Right lobe of liver (tissue), 6 donors: ENCODE data around the gene SORL1-AS1.

Source experiments
- ATAC-seq, 4 donors: fragments of 200-7000 bp; cut with Tn5 transposase; one replicate each; pipeline ENCODE4 v1.9.1; 2020; ENCODE audit warnings: mild to moderate bottlenecking in 4 of 4, moderate library complexity in 4 of 4
- DNase-seq, 3 donors: peaks; one replicate each; pipeline ENCODE4 v3.0.0-alpha.2; 2020
- H3K27ac ChIP-seq, 3 donors: fragments of 200-600 bp; one replicate each; pipeline ENCODE4 v1.8.0; 2022
- H3K27me3 ChIP-seq, 2 donors: fragments of 200-600 bp; one replicate each; pipeline ENCODE4 v1.8.0; 2022
- H3K36me3 ChIP-seq, 4 donors: fragments of 200-600 bp; sonication (generic) in 1 of 4; one replicate each; pipeline versions ENCODE4 v1.5.1 to v1.8.0; 2017 to 2022; ENCODE audit warnings: control low read depth in 1 of 4
- H3K4me1 ChIP-seq, 4 donors: fragments of 200-600 bp; sonication (generic) in 1 of 4; one replicate each; pipeline versions ENCODE4 v1.5.1 to v1.8.0; 2017 to 2022; ENCODE audit warnings: control low read depth in 1 of 4
- H3K4me3 ChIP-seq, 3 donors: fragments of 200-600 bp; one replicate each; pipeline ENCODE4 v1.8.0; 2022
- H3K9me3 ChIP-seq, 4 donors: fragments of 200-600 bp; sonication (generic) in 1 of 4; one replicate each; pipeline versions ENCODE4 v1.5.1 to v1.8.0; 2017 to 2022; ENCODE audit warnings: control low read depth in 1 of 4
- POLR2A ChIP-seq: fragments of 450-650 bp; IDR thresholded peaks from one replicate; pipeline ENCODE4 v1.6.1; 2017; ENCODE audit warnings: antibody characterized with exemption, mild to moderate bottlenecking
- WGBS: methylation state at CpG from one replicate; pipeline ENCODE4 v1.1.6; 2018; ENCODE audit warnings: low coverage, low lambda C conversion rate; ENCODE audit not compliant: insufficient coverage; ENCODE audit errors: missing lambda C conversion rate; 5-methylcytosine and 5-hydroxymethylcytosine counted together
- intact Hi-C, 2 donors: fragments of 100-400 bp; cut with DNase I; formaldehyde crosslinking; loops; one replicate each; pipeline versions ENCODE4 v1.11.2 to v1.14.1; 2022
- TF ChIP-seq, protein P1 (sequence below), 4 donors: fragments of 200-600 bp in 3 of 4; fragments of 450-650 bp in 1 of 4; IDR thresholded peaks; one replicate each; pipeline versions ENCODE4 v1.5.1 to v1.8.0; 2016 to 2022; ENCODE audit warnings: antibody characterized with exemption in 4 of 4, mild to moderate bottlenecking in 2 of 4
- donor health status: DM: no; HTN: yes; CAD: no.
- donor health status: DM: no; HTN: no; CAD: no.
- donor health status: DM: no; HTN: no; CAD: no.
- donor health status: DM: no; HTN: yes; CAD: no.
- donor health status: DM: no; HTN: yes; CAD: no.

Gene SORL1-AS1

GRCh38 chr11:121473064-121473777 lies 20.5 kb upstream of the SORL1-AS1 start:
- no peaks in the 10 kb centered on the region for H3K27me3 ChIP-seq
- no peaks in the 10 kb centered on the region for H3K9me3 ChIP-seq
- 23% methylated on average over 3 of the region's 8 CpGs for WGBS
- H3K4me3 ChIP-seq: no peak overlapping the region
- peaks cover 0 to 52% (median 18%) of the 10 kb centered on the region in 4 donors for H3K4me1 ChIP-seq
- TF ChIP-seq POLR2A: no peak
- TF ChIP-seq, protein P1, sequence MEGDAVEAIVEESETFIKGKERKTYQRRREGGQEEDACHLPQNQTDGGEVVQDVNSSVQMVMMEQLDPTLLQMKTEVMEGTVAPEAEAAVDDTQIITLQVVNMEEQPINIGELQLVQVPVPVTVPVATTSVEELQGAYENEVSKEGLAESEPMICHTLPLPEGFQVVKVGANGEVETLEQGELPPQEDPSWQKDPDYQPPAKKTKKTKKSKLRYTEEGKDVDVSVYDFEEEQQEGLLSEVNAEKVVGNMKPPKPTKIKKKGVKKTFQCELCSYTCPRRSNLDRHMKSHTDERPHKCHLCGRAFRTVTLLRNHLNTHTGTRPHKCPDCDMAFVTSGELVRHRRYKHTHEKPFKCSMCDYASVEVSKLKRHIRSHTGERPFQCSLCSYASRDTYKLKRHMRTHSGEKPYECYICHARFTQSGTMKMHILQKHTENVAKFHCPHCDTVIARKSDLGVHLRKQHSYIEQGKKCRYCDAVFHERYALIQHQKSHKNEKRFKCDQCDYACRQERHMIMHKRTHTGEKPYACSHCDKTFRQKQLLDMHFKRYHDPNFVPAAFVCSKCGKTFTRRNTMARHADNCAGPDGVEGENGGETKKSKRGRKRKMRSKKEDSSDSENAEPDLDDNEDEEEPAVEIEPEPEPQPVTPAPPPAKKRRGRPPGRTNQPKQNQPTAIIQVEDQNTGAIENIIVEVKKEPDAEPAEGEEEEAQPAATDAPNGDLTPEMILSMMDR (IDR thresholded peaks at IDR 0.05): no peak
- DNase-seq: peak in 1 of 3 donors; percentile 48
- intact Hi-C loops: no loop called here
- peaks cover 0 to 4% (median under 1%) of the 10 kb centered on the region in 4 donors for H3K36me3 ChIP-seq
- ATAC-seq: peak in 1 of 4 donors; percentile 54
- peak overlapping the region in 1 of 3 donors; percentile 92 for H3K27ac ChIP-seq

DNA sequence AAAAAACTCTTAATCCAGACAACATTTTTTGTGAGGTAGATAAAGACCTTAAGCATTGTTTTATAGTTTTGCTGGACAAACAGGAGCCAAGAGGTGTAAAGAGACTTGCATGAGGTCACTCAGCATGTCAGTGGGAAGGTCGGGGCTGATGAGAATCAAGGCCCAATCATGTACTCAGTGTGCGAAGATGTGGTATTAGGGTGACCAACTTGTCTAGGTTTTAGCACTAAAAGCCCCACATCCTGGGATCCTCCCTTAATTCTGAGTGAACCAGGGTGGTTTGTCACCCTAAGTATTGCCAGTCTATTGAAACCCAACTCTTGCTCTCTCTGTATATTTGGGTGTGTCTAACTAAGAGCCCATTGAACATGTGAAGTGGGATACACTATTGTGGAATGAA lies 19.5 kb upstream of the SORL1-AS1 start:
- DNase-seq: no peak
- ATAC-seq: no peak
- Histone ChIP-seq H3K27ac (peak overlapping the region; percentile 32 to 94 (median 92)), H3K4me1 (peaks cover 0 to 60% (median 21%) of the 10 kb centered on the region in 4 donors), H3K9me3 (no peaks in the 10 kb centered on the region), H3K4me3 (no peak overlapping the region), H3K36me3 (peaks cover 0 to 4% (median under 1%) of the 10 kb centered on the region in 4 donors), H3K27me3 (no peaks in the 10 kb centered on the region)
- WGBS: 73% methylated on average over 2 of the region's 2 CpGs
- no peak for TF ChIP-seq POLR2A
- TF ChIP-seq, protein P1 (IDR thresholded peaks at IDR 0.05): no peak
- intact Hi-C loops: no loop called here

DNA sequence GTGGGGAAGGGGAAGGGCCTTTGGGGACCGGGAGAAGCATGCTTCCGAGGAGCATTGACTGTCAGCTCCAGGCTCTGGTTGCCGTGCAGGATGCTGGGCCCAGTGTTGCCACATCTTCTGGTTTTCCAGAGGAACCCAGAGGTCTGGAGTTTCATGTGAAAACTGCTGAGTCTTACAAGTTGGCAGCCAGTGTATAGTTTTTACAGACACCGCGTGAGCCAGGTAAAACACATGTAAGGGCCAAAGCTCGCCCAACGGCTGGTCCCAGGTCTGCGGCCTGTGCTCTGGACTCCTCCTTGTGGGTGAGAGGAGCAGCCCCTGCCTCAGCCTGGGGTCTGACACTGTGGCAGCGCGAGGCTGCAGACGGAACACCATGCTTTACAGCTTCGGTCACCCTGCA lies 18.4 kb upstream of the SORL1-AS1 start:
- 44% methylated on average over 7 of the region's 12 CpGs for WGBS
- Histone ChIP-seq H3K9me3 (no peaks in the 10 kb centered on the region), H3K27ac (peak overlapping the region; percentile 37 to 94 (median 92)), H3K4me3 (no peak overlapping the region), H3K4me1 (peaks cover 3 to 69% (median 26%) of the 10 kb centered on the region in 4 donors), H3K36me3 (peaks cover 0 to 4% (median under 1%) of the 10 kb centered on the region in 4 donors), H3K27me3 (no peaks in the 10 kb centered on the region)
- TF ChIP-seq POLR2A: peak; percentile 40
- TF ChIP-seq, protein P1 (IDR thresholded peaks at IDR 0.05): peak in 3 of 4 donors; percentile 32 to 39 (median 39)
- peak; percentile 69 to 90 (median 82) for ATAC-seq
- intact Hi-C loops: no loop called here
- peak; percentile 63 to 90 (median 85) for DNase-seq

DNA sequence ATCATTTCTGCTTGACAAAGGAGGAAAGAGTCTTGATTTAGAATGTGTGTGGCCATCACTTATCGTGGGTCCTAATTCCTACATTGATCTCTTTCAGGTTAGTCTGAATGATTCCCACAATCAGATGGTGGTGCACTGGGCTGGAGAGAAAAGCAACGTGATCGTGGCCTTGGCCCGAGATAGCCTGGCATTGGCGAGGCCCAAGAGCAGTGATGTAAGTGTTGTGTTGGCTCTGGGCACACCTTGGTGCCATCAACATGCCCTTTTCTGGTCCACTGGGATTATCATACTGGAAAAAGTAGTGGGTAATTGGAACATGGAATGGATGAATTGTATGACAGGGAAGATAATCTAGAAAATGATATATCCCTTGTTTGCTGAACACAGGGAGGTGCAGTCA lies 17.1 kb upstream of the SORL1-AS1 start:
- Histone ChIP-seq H3K4me1 (peaks cover 3 to 70% (median 28%) of the 10 kb centered on the region in 4 donors), H3K9me3 (no peaks in the 10 kb centered on the region), H3K27ac (peak overlapping the region; percentile 37 to 94 (median 92)), H3K36me3 (peaks cover 0 to 4% (median under 1%) of the 10 kb centered on the region in 4 donors), H3K4me3 (no peak overlapping the region), H3K27me3 (no peaks in the 10 kb centered on the region)
- peak; percentile 44 to 68 (median 55) for ATAC-seq
- WGBS: 34% methylated on average over 5 of the region's 5 CpGs
- TF ChIP-seq, protein P1 (IDR thresholded peaks at IDR 0.05): no peak
- TF ChIP-seq POLR2A: no peak
- intact Hi-C loops: no loop called here
- DNase-seq: peak; percentile 60 to 85 (median 82)
